Measurements from ENCODE around the gene SAMD10.
A peak's percentile ranks its signal among the peaks of the same experiment; 100 is the strongest.
"Not testable (repeated sequence)": the region's sequence is repeated elsewhere in the genome, so short reads cannot be mapped to it uniquely, and the experiment has no call there.

The SAMD10 gene

DNA sequence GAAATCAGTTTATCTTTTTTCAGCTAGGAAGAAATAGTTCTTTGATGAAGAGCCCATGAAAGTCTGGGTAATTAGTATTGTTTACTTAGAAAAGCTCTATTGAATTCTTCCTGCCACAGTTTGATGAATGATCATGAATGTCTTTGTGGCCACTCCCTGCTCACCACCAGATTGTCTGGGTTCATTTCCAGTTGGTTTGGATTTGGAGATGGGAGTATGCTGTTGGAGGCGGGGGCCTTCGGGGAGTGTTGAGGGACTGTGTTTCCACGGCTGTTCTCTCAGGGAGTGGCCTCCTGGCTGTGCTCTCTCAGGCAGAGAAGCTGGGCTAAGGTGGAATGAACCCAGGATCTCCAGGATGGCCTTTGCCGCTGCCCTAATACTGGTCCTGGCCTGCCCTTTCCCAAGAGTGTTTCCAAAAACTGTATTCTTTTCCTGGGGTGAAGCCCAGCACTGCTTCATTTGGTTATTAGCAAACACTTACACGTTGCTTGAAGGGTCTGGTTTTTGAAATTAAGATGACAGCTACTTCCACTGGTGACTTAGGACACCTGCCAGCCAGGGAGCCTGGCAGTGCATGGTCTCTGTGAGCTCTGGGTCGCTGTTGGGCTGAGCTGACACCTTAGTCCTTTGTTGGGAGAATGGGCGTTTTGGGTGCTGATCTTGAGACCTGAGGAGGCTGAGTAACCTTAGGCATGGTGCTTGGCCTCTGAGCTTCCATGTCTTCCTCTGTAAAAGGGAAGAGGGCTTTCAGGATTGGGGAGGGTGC is 24.7 kb upstream of the SAMD10 start:
- no peak for DNase-seq

DNA sequence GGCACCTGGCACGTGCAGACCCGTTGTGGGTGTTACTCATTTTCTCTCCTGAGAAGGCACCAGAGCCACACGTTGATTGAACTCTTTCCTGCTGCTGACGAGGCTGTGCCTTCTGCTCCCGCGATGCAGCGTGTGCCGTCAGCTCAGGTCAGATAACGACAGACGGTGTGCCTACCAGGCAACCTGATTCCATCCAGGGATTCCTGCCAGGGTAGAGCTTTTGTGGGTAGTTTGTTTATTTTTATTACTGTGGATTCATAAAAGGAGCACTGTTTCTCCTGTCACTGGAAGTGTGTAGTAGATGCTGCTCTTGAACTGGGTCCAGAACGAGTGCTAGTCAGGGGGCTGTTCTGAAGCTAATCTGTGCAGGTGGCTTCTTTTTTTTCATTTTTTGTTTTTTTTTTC is 22.2 kb upstream of the SAMD10 start:
- peak in 1 of 51 donors; percentile 4 for DNase-seq

DNA sequence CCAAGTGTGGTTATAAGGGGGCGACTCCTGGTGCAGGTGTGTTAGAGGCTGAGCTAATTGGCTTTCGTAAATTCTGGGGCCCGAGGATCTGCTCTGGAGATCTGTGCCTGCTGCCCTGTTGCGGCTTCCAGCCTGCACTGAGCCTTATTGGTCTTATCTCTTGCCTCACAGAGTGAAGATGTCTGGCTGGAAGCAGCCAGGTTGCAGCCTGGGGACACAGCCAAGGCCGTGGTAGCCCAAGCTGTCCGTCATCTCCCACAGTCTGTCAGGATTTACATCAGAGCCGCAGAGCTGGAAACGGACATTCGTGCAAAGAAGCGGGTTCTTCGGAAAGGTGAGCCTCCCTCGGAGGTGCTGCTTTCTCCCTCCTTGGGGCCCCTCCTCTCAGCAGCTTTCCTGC is 21.5 kb upstream of the SAMD10 start:
- no peak for DNase-seq

DNA sequence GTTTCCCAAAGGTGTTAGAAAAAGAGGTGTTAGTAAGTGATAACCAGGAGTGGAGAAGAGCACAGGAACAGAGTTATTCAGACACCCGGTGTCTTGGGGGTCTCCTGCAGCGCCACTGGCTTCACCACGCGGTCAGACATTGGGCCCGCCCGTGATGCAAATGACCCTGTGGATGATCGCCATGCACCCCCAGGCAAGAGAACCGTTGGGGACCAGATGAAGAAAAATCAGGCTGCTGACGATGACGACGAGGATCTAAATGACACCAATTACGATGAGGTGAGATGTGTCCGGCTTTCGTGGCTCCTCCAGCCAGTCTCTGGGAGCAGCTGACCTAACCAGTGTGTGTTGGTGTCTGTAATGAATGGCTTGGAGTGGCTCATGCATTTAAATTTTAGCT is 3.5 kb upstream of the SAMD10 start:
- no peak for DNase-seq

DNA sequence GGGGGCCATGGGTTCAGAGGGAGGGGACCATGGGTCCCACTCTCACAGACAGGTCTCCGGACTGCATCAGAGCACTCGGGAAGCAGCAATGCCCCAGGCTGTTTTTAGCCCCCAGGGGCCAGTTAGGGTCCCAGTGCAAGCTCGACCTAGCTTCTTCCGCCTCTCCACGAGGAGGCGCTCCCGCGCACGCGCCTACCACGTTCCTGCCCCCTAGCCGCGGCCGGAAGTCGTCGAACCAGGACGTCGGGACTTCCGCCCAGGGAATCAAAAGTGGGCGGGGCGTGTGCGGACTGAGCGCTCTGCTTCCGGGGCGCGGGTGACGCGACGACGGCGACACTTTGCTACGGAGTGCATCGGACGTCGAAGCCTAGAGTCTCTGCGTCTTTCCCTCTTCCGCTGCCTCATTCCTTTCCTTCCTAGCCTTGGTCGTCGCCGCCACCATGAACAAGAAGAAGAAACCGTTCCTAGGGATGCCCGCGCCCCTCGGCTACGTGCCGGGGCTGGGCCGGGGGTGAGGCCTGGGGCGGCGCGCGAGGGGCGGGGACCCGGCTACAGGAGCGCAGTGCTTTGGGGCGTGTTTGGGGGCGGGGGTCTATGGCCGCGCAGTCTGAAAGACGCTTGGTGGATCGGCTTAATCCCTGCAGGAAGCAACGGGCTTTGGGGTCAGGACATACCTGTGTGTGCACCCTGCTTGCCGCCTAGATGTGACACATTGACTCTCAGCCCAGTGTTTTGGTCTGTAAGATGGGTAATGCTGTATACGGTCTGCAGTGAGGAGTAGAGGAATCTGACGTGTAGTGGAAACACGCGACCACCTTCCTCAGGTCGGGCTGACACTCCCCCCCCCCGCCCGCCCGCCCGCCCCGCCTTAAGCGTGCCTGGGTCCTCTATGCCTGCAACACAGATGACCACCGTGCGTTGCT is 1.6 kb upstream of the SAMD10 start, which contains the start of gene PRPF6:
Gene PRPF6 (plus strand): TSS at position 327 of the 923 bp plus-strand sequence. CDS start 114 bp downstream, at position 441.
- peak; percentile 39 to 96 (median 90) for DNase-seq

DNA sequence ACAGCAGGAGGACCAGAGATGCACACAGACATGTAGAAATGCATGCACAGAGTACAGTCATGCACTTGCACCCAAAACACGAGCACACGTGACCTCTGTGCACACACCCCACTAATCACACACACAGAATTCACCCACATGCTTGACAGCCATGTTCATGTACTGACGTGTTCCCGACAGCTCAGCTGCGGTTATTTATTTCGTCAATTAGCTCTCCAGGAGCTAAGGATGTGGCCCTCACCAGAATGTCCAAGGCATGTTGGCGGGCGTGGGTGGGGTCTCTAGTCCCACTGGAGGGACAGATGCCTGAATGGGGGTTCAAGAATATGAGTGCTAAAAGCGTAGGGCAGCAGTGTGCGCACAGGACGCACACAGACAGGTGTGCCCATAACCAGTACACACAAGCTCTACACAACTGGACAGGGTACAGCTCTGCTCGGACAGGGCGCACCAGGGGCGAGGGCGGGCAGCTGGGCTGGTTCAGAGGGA is 919 bp upstream of the SAMD10 start:
- no peak for DNase-seq

DNA sequence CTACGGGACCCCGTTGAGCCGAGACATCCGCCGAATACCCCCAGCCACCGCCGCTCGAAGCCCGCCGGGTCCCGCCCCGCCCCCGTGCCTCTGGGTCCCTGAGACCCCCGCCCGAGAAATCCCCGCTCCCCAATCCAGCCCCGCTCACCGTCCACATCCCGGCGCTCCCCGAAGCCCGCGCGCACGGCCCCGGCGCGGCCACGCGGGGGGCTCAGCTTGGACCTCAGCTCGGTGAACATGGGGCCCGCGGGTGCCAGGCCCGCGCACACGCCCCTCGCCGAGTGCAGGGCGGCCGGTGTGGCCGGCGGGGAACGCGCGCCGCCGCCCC is 249 bp downstream of the SAMD10 start:
- DNase-seq = no peak

DNA sequence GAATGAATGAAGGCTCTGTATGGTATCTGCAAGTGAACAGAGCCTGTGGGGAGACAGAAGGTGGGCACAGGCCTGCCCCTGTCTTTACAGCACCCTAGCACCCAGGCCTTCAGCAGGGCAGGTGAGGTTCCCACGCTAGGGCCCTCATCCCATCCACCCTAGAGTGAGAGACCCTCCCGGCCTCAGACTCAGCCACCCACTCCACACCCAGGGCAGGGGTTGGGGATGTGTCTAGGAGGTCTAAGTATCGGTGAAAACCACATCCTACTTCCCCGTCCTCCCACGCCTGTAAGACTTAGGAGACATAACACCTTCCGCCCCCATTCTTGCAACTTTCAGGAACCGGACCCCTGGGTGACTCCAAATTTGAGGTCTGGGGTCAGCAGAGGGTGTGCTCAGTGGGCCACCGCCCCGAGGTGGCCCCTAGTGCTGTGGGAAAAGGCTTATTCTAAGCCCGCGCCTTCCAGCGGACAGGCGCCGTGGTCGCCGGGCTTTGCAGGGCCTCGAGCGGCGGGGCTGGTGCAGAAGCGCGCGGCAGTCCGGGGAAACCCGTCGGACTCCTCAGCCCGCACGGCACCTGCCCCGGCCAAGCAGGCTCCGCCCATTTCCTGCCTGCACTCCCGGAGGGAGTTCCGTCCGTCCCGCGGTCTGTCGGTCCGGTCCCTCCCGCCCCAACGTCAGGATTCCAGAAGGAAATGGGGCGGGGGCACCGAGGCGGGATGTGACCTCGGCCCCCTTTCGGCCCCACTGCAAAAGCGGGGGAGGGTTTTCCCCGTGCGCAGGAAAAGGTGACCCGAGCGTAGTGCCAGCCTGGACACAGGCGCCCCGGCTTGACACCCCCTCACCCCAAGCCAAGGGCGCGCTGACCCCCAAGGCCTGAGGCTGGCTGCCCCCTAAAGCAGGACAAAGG is 868 bp downstream of the SAMD10 start:
- peak in 11 of 51 donors; percentile 15 to 40 (median 20) for DNase-seq

DNA sequence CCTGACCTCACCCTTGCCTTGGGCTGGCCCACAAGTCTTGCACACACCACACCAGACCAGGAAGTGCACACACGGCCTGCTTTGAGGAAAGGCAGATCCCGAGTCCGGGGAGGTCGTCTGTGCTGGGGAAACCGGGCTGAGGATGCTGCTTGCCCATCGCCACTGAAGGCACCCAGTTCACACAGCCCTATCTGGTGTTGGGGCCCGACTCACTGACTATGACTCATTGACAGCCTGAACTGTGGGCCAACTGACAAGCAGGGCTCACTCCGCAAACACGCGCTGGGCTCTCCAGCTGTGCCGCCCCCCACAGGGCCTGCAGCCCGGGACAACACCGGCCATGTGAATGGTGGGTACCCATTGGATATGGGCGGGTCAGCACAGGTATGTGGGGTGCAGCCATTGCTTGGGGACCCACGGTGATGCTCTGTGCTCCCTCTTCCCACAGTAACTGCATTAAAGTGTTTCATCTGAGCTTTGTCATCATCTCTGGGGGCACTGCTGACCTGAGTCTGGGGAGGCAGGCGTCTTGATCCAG is 1.6 kb downstream of the SAMD10 start:
- DNase-seq = no peak

DNA sequence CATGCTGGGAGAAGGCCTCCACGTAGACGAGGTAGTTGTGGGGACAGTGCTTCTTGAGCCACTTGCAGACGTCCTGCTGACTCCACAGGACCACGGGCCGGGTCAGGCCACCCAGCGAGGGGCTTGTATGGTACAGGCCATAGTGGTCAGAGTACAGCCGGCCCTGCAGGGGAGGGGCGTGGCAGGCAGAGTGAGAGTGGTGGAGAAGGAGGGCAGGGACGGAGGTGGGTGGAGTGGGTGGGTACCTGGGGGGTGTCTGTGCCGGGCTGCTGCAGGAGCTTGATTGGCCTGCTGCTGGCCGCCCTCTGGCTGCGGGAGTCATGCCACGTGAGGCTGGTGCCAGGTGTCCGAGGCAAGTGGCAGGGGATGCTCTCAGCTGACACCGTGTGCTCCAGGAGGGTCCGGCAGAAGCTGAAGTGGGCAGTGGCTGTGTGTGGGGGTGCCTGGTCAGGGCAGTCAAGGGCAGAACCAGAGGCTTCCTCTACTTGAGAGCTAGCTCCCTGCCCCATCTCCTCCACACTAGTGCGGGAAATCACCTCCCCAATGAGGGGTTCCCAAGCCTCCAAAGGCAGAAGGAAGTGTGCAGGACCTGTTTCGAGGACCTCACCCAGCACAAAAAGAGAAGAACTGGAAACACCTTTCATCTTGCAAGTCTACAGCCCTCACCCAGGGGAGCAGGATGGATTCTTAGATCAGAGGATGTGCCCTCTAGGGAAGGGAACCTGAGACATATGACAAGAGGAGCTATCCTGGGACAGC is 2.3 kb downstream of the SAMD10 start:
- DNase-seq = no peak

DNA sequence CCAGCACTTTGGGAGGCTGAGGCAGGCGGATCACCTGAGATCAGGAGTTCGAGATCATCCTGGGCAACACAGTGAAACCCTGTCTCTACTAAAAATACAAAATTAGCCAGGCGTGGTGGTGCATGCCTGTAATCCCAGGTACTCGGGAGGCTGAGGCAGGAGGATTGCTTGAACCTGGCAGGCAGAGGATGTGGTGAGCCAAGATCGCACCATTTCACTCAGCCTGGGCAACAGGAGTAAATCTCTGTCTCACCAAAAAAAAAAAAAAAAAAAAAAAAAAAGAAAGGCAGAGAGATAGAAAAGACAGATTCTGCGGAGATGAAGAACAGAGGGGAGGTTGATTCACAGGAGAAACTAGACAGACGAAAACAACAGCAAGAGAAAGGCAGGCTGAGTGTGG is 2.9 kb downstream of the SAMD10 start:
- DNase-seq = not testable (repeated sequence)

DNA sequence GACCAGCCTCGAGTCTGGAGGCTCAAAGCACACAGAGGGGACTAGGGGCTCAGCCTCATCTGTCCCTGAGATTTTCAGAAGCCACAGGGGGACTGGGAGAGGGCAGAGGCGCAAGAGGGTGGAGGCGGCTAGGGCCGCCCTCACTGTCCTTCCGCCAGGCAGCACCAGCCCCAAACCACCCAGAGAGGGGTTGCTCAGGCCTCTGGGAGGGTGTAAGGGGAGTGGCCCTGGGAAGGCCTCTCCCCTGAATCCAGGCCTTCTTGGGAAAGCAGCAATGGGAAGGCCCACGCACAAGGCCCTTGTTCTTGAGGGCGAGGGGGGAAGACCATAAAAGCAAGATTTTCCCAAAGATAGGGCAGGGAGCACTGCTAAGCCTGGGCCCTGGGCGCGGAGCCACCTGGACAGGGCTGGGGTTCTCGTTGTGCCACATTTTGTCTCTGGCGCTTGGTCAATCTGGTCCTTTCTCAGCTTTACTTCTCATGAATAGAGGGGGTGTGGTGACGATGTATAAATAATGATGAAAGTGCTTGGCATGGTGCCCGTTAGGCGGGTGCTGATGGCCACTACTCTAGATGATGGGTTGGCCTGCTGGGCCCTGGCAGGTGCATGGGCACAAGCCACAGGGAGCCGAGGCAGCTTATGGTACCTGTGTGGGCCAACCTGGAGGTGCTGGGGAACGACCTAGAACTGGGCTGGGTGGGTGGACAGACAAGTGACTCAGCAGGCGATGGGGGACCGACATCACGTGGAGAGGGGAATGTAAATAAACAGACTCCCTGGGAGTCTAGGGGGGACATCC is 4.8 kb downstream of the SAMD10 start:
- DNase-seq = no peak

DNA sequence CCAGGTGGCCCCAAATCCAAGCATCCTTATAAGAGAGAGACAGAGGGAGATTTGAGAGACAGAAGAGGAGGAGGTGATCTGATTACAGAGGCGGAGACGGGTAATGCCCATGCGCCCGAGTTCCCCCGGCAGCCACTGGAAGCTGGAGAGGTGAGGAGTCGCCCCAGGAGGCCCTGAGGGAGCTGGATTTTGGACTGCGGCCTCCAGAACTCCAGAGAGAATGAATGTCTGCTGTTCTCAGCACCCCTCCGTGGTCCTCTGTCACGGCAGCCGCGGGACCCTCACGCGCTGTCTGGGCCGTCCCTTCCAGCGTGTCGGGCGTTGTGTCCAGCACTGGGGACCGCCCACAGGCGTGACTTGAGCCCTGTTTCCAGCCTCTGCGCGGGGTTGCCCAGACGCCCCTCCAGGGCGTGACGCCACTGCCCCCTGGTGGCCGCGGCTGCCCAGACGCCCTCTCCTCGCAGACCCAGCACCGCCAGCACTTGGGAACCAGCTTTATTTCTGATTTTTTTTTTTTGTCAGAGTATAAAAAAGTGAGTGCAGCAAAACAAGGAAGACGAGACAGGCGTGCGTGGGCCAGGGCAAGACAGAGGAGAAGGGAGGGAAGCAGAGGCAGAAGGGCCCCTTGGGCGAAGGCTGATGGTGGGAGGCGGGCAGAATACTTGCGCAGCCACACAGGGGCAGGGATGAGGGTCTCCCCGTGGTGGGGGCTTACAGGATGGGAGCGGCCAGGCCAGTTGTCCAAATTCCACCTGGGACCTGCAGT is 5.6 kb downstream of the SAMD10 start:
- DNase-seq = peak; percentile 14 to 90 (median 76)

DNA sequence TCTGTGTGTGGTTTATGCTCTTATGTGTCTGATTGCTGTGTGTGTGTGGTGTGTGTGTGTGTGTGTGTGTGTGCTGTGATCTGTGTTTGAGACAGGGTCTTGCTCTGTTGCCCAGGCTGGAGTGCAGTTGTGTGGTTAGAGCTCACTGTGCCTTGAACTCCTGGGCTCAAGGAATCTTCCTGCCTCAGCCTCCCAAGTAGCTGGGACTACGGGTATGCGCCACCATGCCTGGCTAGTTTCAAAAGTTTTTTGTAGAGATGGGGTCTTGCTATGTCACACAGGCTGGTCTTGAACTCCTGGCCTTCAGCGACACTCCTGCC is 6.3 kb downstream of the SAMD10 start:
- no peak for DNase-seq

DNA sequence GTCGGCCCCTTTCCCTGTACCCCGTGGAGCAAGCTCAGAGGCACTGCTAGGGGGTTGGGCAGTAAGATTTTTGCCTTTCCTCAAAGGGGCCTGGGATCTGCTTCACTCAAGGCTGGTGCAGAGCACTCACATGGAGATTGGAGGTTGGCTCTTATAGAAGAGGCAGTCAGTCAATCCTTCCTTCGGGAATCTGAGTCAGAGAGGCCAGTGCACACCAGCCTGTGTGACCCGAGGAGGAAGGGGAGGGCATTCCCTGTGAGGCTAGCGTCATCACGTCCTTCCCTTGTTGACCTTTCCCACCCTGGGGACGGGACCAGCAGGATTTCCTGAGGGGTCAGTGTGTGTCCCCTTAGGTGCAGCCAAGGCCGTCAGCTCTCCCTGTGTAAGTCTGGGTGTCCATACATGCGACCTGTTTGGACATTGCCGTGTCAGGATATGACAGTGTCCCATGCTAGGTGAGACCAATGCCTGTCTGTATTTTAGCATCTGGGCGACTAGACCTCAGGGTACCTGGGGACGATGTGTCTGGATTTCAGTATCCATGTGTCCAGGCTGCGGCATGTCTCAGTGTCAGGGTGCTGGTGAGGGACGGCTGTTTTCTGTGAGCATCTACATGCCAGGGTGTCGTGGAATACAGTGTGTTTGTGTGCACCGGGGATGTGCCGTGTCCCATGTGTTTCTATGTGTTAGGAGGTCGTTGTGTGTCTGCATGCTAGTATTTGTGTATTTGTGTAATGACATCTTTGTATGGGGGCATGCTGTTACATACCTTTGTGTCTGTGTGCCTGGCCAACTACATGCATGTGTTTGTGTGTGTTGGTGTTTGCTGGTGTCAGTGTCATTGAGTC is 6.9 kb downstream of the SAMD10 start:
- no peak for DNase-seq

DNA sequence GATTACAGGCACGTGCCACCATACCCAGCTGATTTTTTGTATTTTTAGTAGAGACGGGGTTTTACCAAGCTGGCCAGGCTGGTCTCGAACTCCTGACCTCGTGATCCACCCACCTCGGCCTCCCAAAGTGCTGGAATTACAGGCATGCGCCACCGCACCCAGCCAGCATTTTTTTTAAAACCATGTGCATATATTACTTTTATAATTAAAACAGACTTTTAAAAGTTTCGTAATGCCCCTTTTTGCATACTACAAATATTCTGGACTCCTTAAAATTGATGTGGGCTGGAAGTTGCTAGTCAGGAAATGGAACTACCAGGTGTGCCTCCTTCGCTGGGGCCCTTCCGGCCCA is 7.5 kb downstream of the SAMD10 start:
- DNase-seq = not testable (repeated sequence)

DNA sequence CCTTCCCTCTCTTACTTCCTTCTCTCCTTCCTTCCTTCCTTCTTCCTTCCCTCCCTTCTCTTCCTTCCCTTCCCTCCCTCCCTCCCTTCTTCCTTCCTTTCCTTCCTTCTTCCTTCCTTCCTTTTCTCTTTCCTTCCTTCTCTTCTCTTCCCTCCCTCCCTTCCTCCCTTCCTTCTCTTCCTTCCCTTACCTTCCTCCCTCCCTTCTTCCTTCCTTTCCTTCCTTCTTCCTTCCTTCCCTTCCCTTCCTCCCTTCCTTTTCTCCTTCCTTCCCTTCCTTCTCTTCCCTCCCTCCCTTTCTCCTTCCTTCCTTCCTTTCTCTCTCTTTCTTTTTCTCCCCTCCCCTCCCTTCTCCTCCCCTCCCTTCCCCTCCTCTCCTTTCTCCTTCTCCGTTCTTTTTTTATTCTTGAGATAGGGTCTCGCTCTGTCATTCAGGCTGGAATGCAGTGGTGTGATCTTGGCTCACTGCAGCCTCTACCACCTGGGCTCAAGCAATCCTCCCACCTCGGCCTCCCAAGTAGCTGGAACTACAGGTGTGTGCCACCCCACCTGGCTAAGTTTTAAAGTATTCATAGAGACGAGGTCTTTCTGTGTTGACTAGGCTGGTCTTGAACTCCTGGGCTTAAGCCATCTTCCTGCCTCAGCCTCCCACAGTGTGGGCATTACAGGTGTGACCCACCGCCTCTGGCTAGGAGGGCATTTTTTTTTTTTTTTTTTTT is 8.6 kb downstream of the SAMD10 start:
- DNase-seq = no peak

Data from hypothalamus (tissue), 51 donors.